Spleen (tissue), 11 donors: ENCODE results near the gene NFE2L2. TPM values are rescaled to one million over a fixed set of nuclear protein-coding genes. Genes with fewer than 3 reads are reported as not detected.

Experiments
- DNase-seq: peaks from one replicate; pipeline ENCODE4 v3.0.0-alpha.2; 2020
- H3K27ac ChIP-seq, 8 donors: fragments of 200-600 bp; sonication (generic) in 7 of 8; 1 replicate in 4 of 8; 2 replicates in 4 of 8; pipeline versions ENCODE4 v1.5.0 to v1.8.0; 2016 to 2021; ENCODE audit warnings: inconsistent platforms in 4 of 8, mild to moderate bottlenecking in 4 of 8, moderate library complexity in 1 of 8
- H3K27me3 ChIP-seq, 7 donors: fragments of 200-600 bp; sonication (generic) in 6 of 7; replicated peaks in 1 of 7; 1 replicate in 4 of 7; 2 replicates in 3 of 7; pipeline versions ENCODE4 v1.5.0 to v1.8.0; 2016 to 2021; ENCODE audit warnings: inconsistent platforms in 3 of 7, mild to moderate bottlenecking in 1 of 7
- H3K36me3 ChIP-seq, 6 donors: fragments of 200-600 bp; sonication (generic) in 5 of 6; 1 replicate in 4 of 6; 2 replicates in 2 of 6; pipeline versions ENCODE4 v1.5.0 to v1.8.0; 2016 to 2021; ENCODE audit warnings: inconsistent platforms in 2 of 6
- H3K4me1 ChIP-seq, 6 donors: fragments of 200-600 bp; sonication (generic) in 5 of 6; 1 replicate in 3 of 6; 2 replicates in 3 of 6; pipeline versions ENCODE4 v1.5.0 to v1.8.0; 2016 to 2021; ENCODE audit warnings: inconsistent platforms in 3 of 6
- H3K4me3 ChIP-seq, 8 donors: fragments of 200-600 bp; sonication (generic) in 7 of 8; 1 replicate in 4 of 8; 2 replicates in 4 of 8; pipeline versions ENCODE4 v1.5.0 to v1.8.0; 2016 to 2021; ENCODE audit warnings: inconsistent platforms in 4 of 8, mild to moderate bottlenecking in 4 of 8, moderate library complexity in 2 of 8
- H3K9me3 ChIP-seq, 8 donors: fragments of 200-600 bp; sonication (generic) in 7 of 8; 1 replicate in 4 of 8; 2 replicates in 4 of 8; pipeline versions ENCODE4 v1.5.0 to v1.8.0; 2016 to 2021; ENCODE audit warnings: inconsistent platforms in 4 of 8
- POLR2A ChIP-seq, 3 donors: fragments of 450-650 bp; IDR thresholded peaks; one replicate each; pipeline ENCODE4 v1.5.1; 2017; ENCODE audit warnings: antibody characterized with exemption in 3 of 3, mild to moderate bottlenecking in 1 of 3
- POLR2AphosphoS5 ChIP-seq, 3 donors: sonication (generic); formaldehyde crosslinking; IDR thresholded peaks; one replicate each; pipeline ENCODE4 v1.5.1; 2017; ENCODE audit warnings: antibody characterized with exemption in 3 of 3
- WGBS, 5 donors: extraction: QIAGEN DNeasy Blood & Tissue Kit in 3 of 5; methylation state at CpG; one replicate each; pipeline versions ENCODE4 v1.1.5 to v1.1.7; 2013 to 2018; 5-methylcytosine and 5-hydroxymethylcytosine counted together
- intact Hi-C: fragments of 100-400 bp; cut with DNase I; formaldehyde crosslinking; loops from one replicate; pipeline ENCODE4 v1.15.0; 2023; ENCODE audit warnings: low total_unique reads
- polyA plus RNA-seq, 3 donors: library from polyadenylated mRNA; stranded (reverse); fragments of 200-250 nt; gene quantifications; one replicate each; pipeline ENCODE4 v1.2.1, GENCODE V29; 2013
- total RNA-seq, 7 donors: library from RNA; depleted of rRNA in 3 of 7; stranded (reverse); fragments of >200 nt in 3 of 7; fragmentation: NEBNext Ultra II Directional in 4 of 7; extraction: Animal tissue kit (Norgen Biotek cat#: 25700) in 4 of 7; gene quantifications; one replicate each; pipeline versions ENCODE4 v1.1.0 to v1.2.1, GENCODE V29; 2016 to 2021
- TF ChIP-seq, protein P1 (sequence below), 11 experiments: fragments of 200-600 bp in 7 of 11; fragments of 450-650 bp in 4 of 11; sonication (generic) in 4 of 11; IDR thresholded peaks in 8 of 11; conservative IDR thresholded peaks in 3 of 11; 1 replicate in 7 of 11; 2 replicates in 4 of 11; pipeline versions ENCODE4 v1.4.0 to v1.8.0; 2016 to 2021; ENCODE audit warnings: antibody characterized with exemption in 11 of 11, inconsistent platforms in 4 of 11, mild to moderate bottlenecking in 1 of 11
- donor health status: healthy with polysubstance abuse.
- donor health status: DM: no; HTN: no; CAD: no; lungs with moderate emphysema.
- donor health status: DM: no; HTN: no; CAD: no.
- donor health status: Bipolar disorder and iron deficiency.
- donor health status: healthy.
- donor health status: DM: no; HTN: no; CAD: no.
- donor health status: DM: yes; HTN: yes; CAD: no.

Gene NFE2L2
- total and polyA plus RNA-seq, 10 donors = 25.9 to 148 (median 101) TPM

DNA sequence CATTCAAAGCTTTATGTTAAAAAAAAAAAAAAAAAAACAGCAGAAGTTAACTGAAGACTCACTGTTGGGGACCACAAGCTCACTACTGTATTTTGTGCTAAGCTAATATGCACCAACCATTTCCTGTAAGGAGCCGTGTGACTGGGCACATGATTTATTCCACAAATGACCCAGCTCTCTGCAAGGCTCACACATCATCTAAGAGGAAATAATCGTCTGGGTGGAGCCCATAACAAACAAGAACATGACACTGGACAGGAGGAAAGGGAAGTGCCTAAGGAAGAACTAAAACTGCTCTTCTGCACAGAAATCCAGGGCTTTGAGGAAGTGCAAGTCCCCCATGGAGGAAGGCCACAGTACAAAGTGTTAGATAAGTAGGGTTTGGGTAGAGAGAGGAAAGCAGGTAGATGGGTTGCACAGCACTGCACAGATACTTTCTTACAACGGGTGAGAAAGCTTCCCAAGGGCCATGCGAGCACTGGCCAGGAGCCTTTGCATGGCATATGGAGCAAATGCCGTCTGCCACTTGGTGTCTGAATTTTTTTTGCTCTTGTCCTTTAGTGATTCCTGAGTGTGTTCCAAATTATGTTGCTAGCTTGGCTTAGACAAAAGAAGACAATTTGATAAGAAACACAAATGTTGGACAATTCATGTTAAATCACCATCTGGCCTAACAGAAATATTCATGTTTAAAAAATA lies 24.4 kb downstream of the NFE2L2 start:
- WGBS, 5 donors = 19 to 28% (median 22%) methylated on average over 5 of the region's 5 CpGs
- H3K4me1 ChIP-seq = peaks cover 54 to 100% (median 92%) of the 10 kb centered on the region in 6 donors
- peaks cover 0 to 13% (median under 1%) of the 10 kb centered on the region in 6 donors for H3K36me3 ChIP-seq
- peak overlapping the region in 2 of 8 donors; percentile 6 to 56 for H3K4me3 ChIP-seq
- H3K27me3 ChIP-seq = no peaks in the 10 kb centered on the region
- peak overlapping the region; percentile 48 to 92 (median 84) for H3K27ac ChIP-seq
- TF ChIP-seq, protein P1, sequence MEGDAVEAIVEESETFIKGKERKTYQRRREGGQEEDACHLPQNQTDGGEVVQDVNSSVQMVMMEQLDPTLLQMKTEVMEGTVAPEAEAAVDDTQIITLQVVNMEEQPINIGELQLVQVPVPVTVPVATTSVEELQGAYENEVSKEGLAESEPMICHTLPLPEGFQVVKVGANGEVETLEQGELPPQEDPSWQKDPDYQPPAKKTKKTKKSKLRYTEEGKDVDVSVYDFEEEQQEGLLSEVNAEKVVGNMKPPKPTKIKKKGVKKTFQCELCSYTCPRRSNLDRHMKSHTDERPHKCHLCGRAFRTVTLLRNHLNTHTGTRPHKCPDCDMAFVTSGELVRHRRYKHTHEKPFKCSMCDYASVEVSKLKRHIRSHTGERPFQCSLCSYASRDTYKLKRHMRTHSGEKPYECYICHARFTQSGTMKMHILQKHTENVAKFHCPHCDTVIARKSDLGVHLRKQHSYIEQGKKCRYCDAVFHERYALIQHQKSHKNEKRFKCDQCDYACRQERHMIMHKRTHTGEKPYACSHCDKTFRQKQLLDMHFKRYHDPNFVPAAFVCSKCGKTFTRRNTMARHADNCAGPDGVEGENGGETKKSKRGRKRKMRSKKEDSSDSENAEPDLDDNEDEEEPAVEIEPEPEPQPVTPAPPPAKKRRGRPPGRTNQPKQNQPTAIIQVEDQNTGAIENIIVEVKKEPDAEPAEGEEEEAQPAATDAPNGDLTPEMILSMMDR (IDR thresholded peaks at IDR 0.05 in 8 of 11, conservative IDR thresholded peaks at IDR 0.05 in 3 of 11) = no peak
- TF ChIP-seq POLR2A (IDR thresholded peaks at IDR 0.05) (no peak), POLR2AphosphoS5 (IDR thresholded peaks at IDR 0.05) (peak in 2 of 3 donors; percentile 15 to 89)
- intact Hi-C loops = no loop called here
- no peaks in the 10 kb centered on the region for H3K9me3 ChIP-seq
- DNase-seq = no peak

DNA sequence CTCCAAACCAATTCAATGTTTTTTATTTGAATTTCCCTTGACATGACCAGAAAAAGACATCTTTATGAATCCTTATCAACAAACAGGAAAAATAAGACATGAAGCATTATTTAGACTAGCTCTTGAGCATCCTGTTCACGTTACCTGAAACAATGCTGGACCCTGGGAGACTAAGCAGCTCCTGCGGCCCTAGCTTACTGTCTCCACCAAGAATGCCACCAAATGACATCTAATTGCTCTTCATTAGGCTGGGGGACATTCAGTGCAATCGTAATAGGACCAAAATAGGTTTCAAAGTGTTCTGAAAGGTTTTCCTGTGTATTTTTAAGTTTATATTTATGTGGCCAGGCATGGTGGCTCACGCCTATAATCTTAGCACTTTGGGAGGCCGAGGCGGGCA lies 25.5 kb downstream of the NFE2L2 start:
- 77 to 84% (median 80%) methylated on average over 6 of the region's 6 CpGs for WGBS, 5 donors
- H3K36me3 ChIP-seq = peaks cover 0 to 21% (median 3%) of the 10 kb centered on the region in 6 donors
- H3K9me3 ChIP-seq = no peaks in the 10 kb centered on the region
- no peak for DNase-seq
- H3K27me3 ChIP-seq = no peaks in the 10 kb centered on the region
- H3K4me1 ChIP-seq = peaks cover 54 to 100% (median 89%) of the 10 kb centered on the region in 6 donors
- intact Hi-C loops = no loop called here
- H3K27ac ChIP-seq = peak overlapping the region; percentile 9 to 92 (median 84)
- peak overlapping the region in 1 of 8 donors; percentile 56 for H3K4me3 ChIP-seq
- TF ChIP-seq, protein P1 (IDR thresholded peaks at IDR 0.05 in 8 of 11, conservative IDR thresholded peaks at IDR 0.05 in 3 of 11) = no peak
- TF ChIP-seq POLR2A (IDR thresholded peaks at IDR 0.05) (no peak), POLR2AphosphoS5 (IDR thresholded peaks at IDR 0.05) (no peak)

DNA sequence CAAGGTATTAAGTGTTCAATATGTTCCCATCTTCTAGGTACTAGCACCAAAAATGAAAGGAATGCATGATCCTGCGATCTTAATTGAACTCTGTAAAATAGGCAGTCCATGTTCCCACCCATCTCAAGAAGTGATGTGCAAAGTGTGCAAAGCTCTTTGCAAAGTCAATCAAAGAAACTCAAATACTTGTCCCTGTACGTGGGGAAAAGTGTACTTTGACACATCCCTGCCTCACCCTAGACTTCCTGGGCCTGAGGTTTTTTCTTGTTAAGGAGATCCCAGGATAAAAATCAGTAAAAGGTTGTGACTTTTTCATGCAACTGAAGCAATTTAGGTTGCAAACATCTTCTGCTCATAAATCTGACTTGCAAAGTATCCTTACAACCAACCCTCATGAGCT lies 26.6 kb downstream of the NFE2L2 start:
- intact Hi-C loops = no loop called here
- H3K27me3 ChIP-seq = no peaks in the 10 kb centered on the region
- no peaks in the 10 kb centered on the region for H3K9me3 ChIP-seq
- peak overlapping the region in 4 of 8 donors; percentile 82 to 92 (median 87) for H3K27ac ChIP-seq
- DNase-seq = no peak
- H3K4me1 ChIP-seq = peaks cover 48 to 94% (median 80%) of the 10 kb centered on the region in 6 donors
- 68 to 90% (median 70%) methylated on average over 2 of the region's 2 CpGs for WGBS, 5 donors
- no peak overlapping the region for H3K4me3 ChIP-seq
- TF ChIP-seq POLR2A (IDR thresholded peaks at IDR 0.05) = no peak
- TF ChIP-seq, protein P1 (IDR thresholded peaks at IDR 0.05 in 8 of 11, conservative IDR thresholded peaks at IDR 0.05 in 3 of 11) = no peak
- TF ChIP-seq POLR2AphosphoS5 (IDR thresholded peaks at IDR 0.05) = peak in 1 of 3 donors; percentile 12
- peaks cover 0 to 27% (median 14%) of the 10 kb centered on the region in 6 donors for H3K36me3 ChIP-seq

DNA sequence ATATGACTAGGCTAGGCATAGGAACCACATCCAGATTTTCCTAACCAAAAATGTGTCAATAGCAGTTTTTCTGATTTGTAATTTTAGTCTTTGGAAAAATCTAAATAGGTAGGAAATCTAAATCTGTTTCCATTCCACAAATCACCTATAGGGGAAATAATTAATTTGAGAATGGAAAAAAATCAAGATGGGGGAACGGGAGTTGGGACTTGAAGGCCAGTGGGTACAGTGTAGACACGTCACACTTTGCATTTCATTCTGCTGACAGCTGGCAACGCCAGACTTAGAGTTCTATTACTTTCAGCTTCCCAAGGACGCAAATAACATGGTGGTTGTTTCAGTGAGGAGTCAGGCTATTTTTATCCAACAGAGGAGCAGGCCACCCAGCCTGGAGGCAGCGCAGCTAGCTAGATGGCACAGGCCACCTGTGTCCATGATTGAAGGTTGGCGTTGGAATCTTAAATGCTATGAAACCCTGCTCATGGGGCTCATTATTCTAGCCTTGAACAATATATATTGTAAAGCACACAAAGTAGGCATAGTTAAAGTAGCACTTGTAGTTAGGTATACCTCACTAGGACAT lies 28.6 kb downstream of the NFE2L2 start:
- Histone ChIP-seq H3K4me3 (no peak overlapping the region), H3K4me1 (peaks cover 29 to 86% (median 62%) of the 10 kb centered on the region in 6 donors), H3K27me3 (no peaks in the 10 kb centered on the region), H3K27ac (peak overlapping the region in 4 of 8 donors; percentile 19 to 88 (median 28)), H3K36me3 (peaks cover 2 to 47% (median 34%) of the 10 kb centered on the region in 6 donors), H3K9me3 (no peaks in the 10 kb centered on the region)
- TF ChIP-seq POLR2A (IDR thresholded peaks at IDR 0.05) (no peak), POLR2AphosphoS5 (IDR thresholded peaks at IDR 0.05) (peak in 1 of 3 donors; percentile 31)
- no peak for DNase-seq
- WGBS, 5 donors = 86 to 95% (median 94%) methylated on average over 6 of the region's 6 CpGs
- intact Hi-C loops = no loop called here
